DND-41 (cell line): ENCODE results near the gene NELL2.

Experiments used
- ATAC-seq: fragments of 200-7000 bp; cut with Tn5 transposase; 3 replicates; pipeline ENCODE4 v1.9.1; 2021; ENCODE audit warnings: low read depth; ENCODE audit not compliant: insufficient read depth
- DNase-seq: peaks from one replicate; pipeline ENCODE4 v3.0.0-alpha.2; 2020
- H2AFZ ChIP-seq: 2 replicates; pipeline ENCODE4 v1.6.0; 2012; ENCODE audit warnings: low read depth, low read length
- H3K27ac ChIP-seq: 2 replicates; pipeline ENCODE4 v1.5.1; 2012; ENCODE audit warnings: low read length, inconsistent platforms
- H3K27me3 ChIP-seq: fragments of 200-600 bp; sonication (generic); 2 replicates; pipeline ENCODE4 v1.6.0; 2012; ENCODE audit warnings: low read length, mild to moderate bottlenecking, inconsistent platforms; ENCODE audit not compliant: insufficient read depth, poor library complexity
- H3K36me3 ChIP-seq: 2 replicates; pipeline ENCODE4 v1.5.1; 2012; ENCODE audit warnings: low read length, inconsistent platforms; ENCODE audit not compliant: insufficient read depth
- H3K4me1 ChIP-seq: 2 replicates; pipeline ENCODE4 v1.5.1; 2012; ENCODE audit warnings: mild to moderate bottlenecking, low read length; ENCODE audit not compliant: insufficient read depth
- H3K4me2 ChIP-seq: 2 replicates; pipeline ENCODE4 v1.6.0; 2012; ENCODE audit warnings: mild to moderate bottlenecking, moderate library complexity, low read length, inconsistent platforms; ENCODE audit not compliant: insufficient read depth
- H3K4me3 ChIP-seq, 2 experiments: fragments of 200-600 bp in 1 of 2; shearing (Covaris generic) in 1 of 2; 2 replicates each; pipeline ENCODE4 v1.5.1; 2012 to 2016; ENCODE audit warnings: inconsistent platforms in 2 of 2, low read length in 2 of 2, mild to moderate bottlenecking in 2 of 2, low read depth in 1 of 2, moderate library complexity in 1 of 2
- H3K79me2 ChIP-seq: 2 replicates; pipeline ENCODE4 v1.6.0; 2012; ENCODE audit warnings: low read length, inconsistent platforms; ENCODE audit not compliant: insufficient read depth
- H3K9ac ChIP-seq: 2 replicates; pipeline ENCODE4 v1.6.0; 2012; ENCODE audit warnings: low read depth, mild to moderate bottlenecking, inconsistent platforms, low read length, moderate library complexity
- H3K9me3 ChIP-seq: 2 replicates; pipeline ENCODE4 v1.5.1; 2012; ENCODE audit warnings: low read length, moderate library complexity, mild to moderate bottlenecking, inconsistent platforms; ENCODE audit not compliant: insufficient read depth, severe bottlenecking
- H4K20me1 ChIP-seq: 2 replicates; pipeline ENCODE4 v1.6.0; 2012; ENCODE audit warnings: low read length; ENCODE audit not compliant: insufficient read depth
- CTCF ChIP-seq: IDR thresholded peaks from 2 replicates; pipeline ENCODE4 v1.5.1; 2012; ENCODE audit warnings: borderline replicate concordance, low read length, moderate library complexity, mild to moderate bottlenecking; ENCODE audit not compliant: poor library complexity, severe bottlenecking; ENCODE audit errors: extremely low read depth
- EZH2 ChIP-seq: IDR thresholded peaks from 3 replicates; pipeline ENCODE4 v1.6.1; 2012; ENCODE audit warnings: borderline replicate concordance, low read depth, mild to moderate bottlenecking, moderate library complexity, low read length, inconsistent platforms; ENCODE audit not compliant: severe bottlenecking

NELL2 gene

GRCh38 chr12:44847403-44847802 lies 28.7 kb downstream of the NELL2 start:
- Histone ChIP-seq H3K36me3 (no peaks in the 10 kb centered on the region), H3K27ac (peak overlapping the region; percentile 83), H3K9me3 (no peaks in the 10 kb centered on the region), H4K20me1 (no peaks in the 10 kb centered on the region), H3K27me3 (no peaks in the 10 kb centered on the region), H3K9ac (peak overlapping the region; percentile 40), H3K79me2 (no peaks in the 10 kb centered on the region), H3K4me3 (peak overlapping the region in 1 of 2 experiments; percentile 14; a peak in 1 of 4 replicates), H2AFZ (peak overlapping the region; percentile 58), H3K4me1 (peaks cover 32% of the 10 kb centered on the region), H3K4me2 (peak overlapping the region; percentile 58)
- no peak for TF ChIP-seq EZH2
- TF ChIP-seq CTCF: no peak
- ATAC-seq: no peak
- DNase-seq: no peak

- H3K27ac ChIP-seq: peak overlapping the region; percentile 83
- H3K9ac ChIP-seq: peak overlapping the region; percentile 40; the same call in 1 of the 2 replicates
- H3K9me3 ChIP-seq: no peaks in the 10 kb centered on the region
- peak overlapping the region; percentile 58; the same call in 1 of the 2 replicates for H3K4me2 ChIP-seq
- H3K4me1 ChIP-seq: peaks cover 32% of the 10 kb centered on the region
- no peak overlapping the region for H3K4me3 ChIP-seq
- no peaks in the 10 kb centered on the region for H4K20me1 ChIP-seq
- ATAC-seq: no peak
- no peak for TF ChIP-seq CTCF
- TF ChIP-seq EZH2: no peak
- no peak for DNase-seq
- H3K79me2 ChIP-seq: no peaks in the 10 kb centered on the region
- H3K36me3 ChIP-seq: no peaks in the 10 kb centered on the region
- H3K27me3 ChIP-seq: no peaks in the 10 kb centered on the region
- H2AFZ ChIP-seq: peak overlapping the region; percentile 24; the same call in 1 of the 2 replicates
These were observed 29.3 kb downstream of the NELL2 start for GRCh38 chr12:44846826-44847225.

- no peaks in the 10 kb centered on the region for H3K36me3 ChIP-seq
- H3K79me2 ChIP-seq: no peaks in the 10 kb centered on the region
- H4K20me1 ChIP-seq: no peaks in the 10 kb centered on the region
- ATAC-seq: no peak
- H2AFZ ChIP-seq: no peak overlapping the region
- TF ChIP-seq CTCF (no peak), EZH2 (no peak)
- no peaks in the 10 kb centered on the region for H3K27me3 ChIP-seq
- no peak overlapping the region for H3K9ac ChIP-seq
- no peak overlapping the region for H3K4me2 ChIP-seq
- no peak overlapping the region for H3K27ac ChIP-seq
- no peak overlapping the region for H3K4me3 ChIP-seq
- peaks cover 15% of the 10 kb centered on the region for H3K4me1 ChIP-seq
- DNase-seq: no peak
- no peaks in the 10 kb centered on the region for H3K9me3 ChIP-seq
These were observed 33.4 kb downstream of the NELL2 start for GRCh38 chr12:44842669-44843068.

- no peaks in the 10 kb centered on the region for H3K4me1 ChIP-seq
- H3K4me2 ChIP-seq: no peak overlapping the region
- no peaks in the 10 kb centered on the region for H3K27me3 ChIP-seq
- H3K79me2 ChIP-seq: no peaks in the 10 kb centered on the region
- no peak overlapping the region for H3K27ac ChIP-seq
- TF ChIP-seq CTCF: no peak
- TF ChIP-seq EZH2: no peak
- H3K9me3 ChIP-seq: no peaks in the 10 kb centered on the region
- H3K4me3 ChIP-seq: no peak overlapping the region
- H2AFZ ChIP-seq: peak overlapping the region; percentile 2
- ATAC-seq (no peak), DNase-seq (no peak)
- H4K20me1 ChIP-seq: no peaks in the 10 kb centered on the region
- H3K9ac ChIP-seq: no peak overlapping the region
- H3K36me3 ChIP-seq: no peaks in the 10 kb centered on the region
These were observed 36.3 kb downstream of the NELL2 start for GRCh38 chr12:44839785-44840184.
